GM21390 (cell line): ENCODE results near the gene RABGAP1.

Experiments used
- ATAC-seq: cut with Tn5 transposase; IDR thresholded peaks from one replicate; pipeline ENCODE4 v1.9.1; 2021; ENCODE audit not compliant: unreplicated experiment

Gene RABGAP1

GRCh38 chr9:122944960-122945888, 4.4 kb downstream of the RABGAP1 start:
- ATAC-seq, result no peak

GRCh38 chr9:122946461-122947005, 5.7 kb downstream of the RABGAP1 start:
- no peak for ATAC-seq

- ATAC-seq, result no peak
Observed at GRCh38 chr9:122948313-122948712, 7.5 kb downstream of the RABGAP1 start.

- ATAC-seq, result no peak
Observed at GRCh38 chr9:122949696-122950095, 8.9 kb downstream of the RABGAP1 start.

- no peak for ATAC-seq
Observed at GRCh38 chr9:122950263-122950662, 9.4 kb downstream of the RABGAP1 start.

- no peak for ATAC-seq
Observed at GRCh38 chr9:122951056-122951455, 10.2 kb downstream of the RABGAP1 start.

- ATAC-seq, result no peak
Observed at GRCh38 chr9:122954253-122954691, 13.5 kb downstream of the RABGAP1 start.

GRCh38 chr9:122955961-122956360, 15.1 kb downstream of the RABGAP1 start:
- no peak for ATAC-seq

GRCh38 chr9:122961139-122961538, 20.3 kb downstream of the RABGAP1 start:
- no peak for ATAC-seq

GRCh38 chr9:122975196-122975595, 34.4 kb downstream of the RABGAP1 start:
- ATAC-seq, result no peak

- ATAC-seq, result no peak
Observed at GRCh38 chr9:122978601-122979000, 37.8 kb downstream of the RABGAP1 start.

- ATAC-seq, result no peak
Observed at GRCh38 chr9:122986010-122986409, 45.2 kb downstream of the RABGAP1 start.

GRCh38 chr9:122988141-122988540, 47.3 kb downstream of the RABGAP1 start:
- ATAC-seq, result no peak

GRCh38 chr9:122988920-122989621, 48.3 kb downstream of the RABGAP1 start:
- ATAC-seq, result peak; percentile 84

- ATAC-seq, result no peak
Observed at GRCh38 chr9:122991370-122991830, 50.6 kb downstream of the RABGAP1 start.

- no peak for ATAC-seq
Observed at GRCh38 chr9:122996586-122996985, 55.8 kb downstream of the RABGAP1 start.

- ATAC-seq, result no peak
Observed at GRCh38 chr9:122998448-122998847, 57.6 kb downstream of the RABGAP1 start.

- no peak for ATAC-seq
Observed at GRCh38 chr9:123000371-123001068, 59.7 kb downstream of the RABGAP1 start.

- ATAC-seq, result no peak
Observed at GRCh38 chr9:123002754-123003153, 61.9 kb downstream of the RABGAP1 start.

GRCh38 chr9:123003466-123003865, 62.6 kb downstream of the RABGAP1 start:
- no peak for ATAC-seq

- ATAC-seq, result no peak
Observed at GRCh38 chr9:123005964-123006363, 65.1 kb downstream of the RABGAP1 start.
